GM08714 (cell line): ENCODE measurements around the gene BLMH.
A peak's percentile ranks its signal among the peaks of the same experiment; 100 is the strongest.

ENCODE experiments used
- H3K4me3 ChIP-seq: fragments of 200-500 bp; sonication (Bioruptor generic); 2 replicates; pipeline ENCODE4 v1.5.1; 2014; ENCODE audit warnings: mild to moderate bottlenecking, low read length, inconsistent platforms
- ZNF274 ChIP-seq: IDR thresholded peaks from 2 replicates; pipeline ENCODE4 v1.6.1; 2012; ENCODE audit warnings: mild to moderate bottlenecking, low read depth, low read length

Gene BLMH

DNA sequence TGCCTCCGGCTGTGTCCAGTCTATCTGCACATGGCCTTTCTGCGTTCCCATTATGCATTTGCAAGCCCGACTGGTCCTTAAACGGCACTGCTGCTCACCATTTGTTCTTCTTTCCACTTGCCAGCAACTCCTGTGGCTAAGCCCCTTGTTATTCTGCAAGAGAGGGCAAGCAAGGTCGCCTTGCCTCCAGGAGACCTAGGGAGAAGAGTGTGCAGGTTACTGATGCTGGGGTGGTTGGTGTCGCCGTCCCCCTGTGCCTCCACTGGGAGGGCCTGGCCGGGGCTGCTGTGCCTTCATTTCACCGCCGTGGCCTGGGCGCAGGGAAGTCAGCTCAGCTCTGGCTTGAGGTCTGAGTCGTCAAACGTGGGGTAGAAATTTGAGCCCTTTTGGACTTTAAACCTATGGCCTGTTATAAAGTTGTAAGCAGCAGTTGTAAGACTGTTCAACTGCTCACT is 69.0 kb downstream of the BLMH start:
- TF ChIP-seq ZNF274 = no peak
- H3K4me3 ChIP-seq = no peak overlapping the region

DNA sequence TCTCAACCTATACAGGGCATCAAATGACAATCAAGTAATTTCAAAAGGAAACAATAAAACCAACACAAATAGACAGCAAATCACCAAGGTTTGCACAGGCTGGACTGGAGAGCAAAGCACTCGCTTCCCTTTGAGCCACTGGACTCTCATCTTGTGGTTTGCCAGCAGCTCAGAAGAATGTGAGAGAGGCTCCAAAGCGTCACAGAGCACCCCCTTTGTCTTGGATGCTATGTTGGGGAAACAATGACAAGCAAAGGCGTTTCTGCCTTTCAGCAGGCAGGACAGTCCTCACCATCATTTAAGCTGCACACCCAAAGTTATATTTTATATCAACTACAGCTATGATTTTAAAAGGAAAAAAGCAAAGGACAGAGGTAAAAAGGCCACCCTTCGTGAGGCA is 69.5 kb downstream of the BLMH start:
- TF ChIP-seq ZNF274 = no peak
- H3K4me3 ChIP-seq = no peak overlapping the region

DNA sequence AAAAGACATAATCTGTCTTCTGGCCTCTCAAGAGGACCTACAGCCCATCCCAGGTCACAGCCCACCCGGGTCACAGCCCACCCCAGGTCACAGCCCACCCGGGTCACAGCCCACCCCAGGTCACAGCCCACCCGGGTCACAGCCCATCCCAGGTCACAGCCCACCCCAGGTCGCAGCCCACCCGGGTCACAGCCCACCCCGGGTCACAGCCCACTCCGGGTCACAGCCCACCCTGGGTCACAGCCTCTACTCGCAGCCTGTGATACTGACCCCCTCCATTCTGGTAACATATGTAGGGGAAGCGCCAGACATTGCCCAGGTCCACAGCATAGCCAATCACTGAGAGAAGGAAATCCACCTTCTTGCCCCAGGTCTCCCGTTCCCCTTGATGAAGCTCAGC is 70.4 kb downstream of the BLMH start:
- no peak overlapping the region for H3K4me3 ChIP-seq
- TF ChIP-seq ZNF274 = no peak

DNA sequence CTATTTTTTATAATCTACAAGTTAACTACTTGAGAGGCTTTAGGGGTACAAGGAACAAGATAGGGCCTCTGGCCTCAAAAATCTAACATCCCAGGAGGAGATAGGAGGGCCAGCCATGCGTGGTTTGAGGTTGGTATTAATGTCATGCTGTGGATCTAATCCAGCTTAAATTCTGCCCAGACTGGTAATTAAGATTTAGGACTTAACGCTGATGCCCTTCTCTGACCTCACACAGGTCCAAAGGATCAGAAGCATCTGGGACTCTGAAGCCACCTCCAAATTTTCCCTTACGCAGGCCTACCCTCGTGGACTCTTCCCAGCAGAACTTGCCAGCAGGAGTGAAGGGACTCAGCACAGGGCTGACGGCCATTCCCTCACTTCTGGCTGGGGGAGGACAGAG is 71.3 kb downstream of the BLMH start:
- H3K4me3 ChIP-seq = no peak overlapping the region
- no peak for TF ChIP-seq ZNF274

DNA sequence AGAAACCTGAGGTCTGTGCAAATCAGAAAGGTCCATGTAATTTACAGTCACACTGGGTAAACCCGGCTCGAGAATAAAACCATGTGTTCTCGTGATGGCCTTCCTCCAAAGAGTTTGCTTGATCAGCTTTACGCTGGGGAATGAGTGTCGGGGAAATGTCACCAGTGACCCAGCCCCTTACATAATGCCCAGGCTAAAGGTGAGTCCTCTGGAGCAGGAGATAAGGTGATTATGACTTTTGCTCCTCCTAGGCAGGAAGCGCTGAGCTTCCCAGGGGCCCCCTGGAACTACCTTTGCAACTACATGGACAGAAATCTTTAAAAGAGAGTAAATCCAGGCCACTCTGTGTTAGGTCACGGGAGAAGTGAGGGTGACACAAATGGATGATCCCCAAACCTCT is 71.9 kb downstream of the BLMH start:
- H3K4me3 ChIP-seq = no peak overlapping the region
- no peak for TF ChIP-seq ZNF274

DNA sequence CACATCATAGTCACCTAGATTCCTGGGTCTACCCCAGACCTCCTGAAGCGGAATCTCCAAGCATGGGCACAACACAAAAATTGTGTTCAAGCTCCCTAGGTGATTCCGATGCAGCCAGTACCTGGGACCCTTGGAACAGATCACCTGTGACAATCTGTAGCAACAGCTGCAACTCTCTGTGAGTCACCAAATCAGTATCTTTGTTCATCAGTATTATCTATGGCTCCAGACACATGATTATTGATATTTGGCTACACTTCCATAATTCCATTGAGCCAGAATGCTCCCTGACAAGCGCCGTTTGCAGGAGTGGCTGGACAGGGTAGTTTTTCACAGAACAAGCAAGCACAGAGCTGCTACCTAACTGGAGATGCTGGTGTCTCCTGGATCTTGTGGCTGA is 72.4 kb downstream of the BLMH start:
- TF ChIP-seq ZNF274 = no peak

DNA sequence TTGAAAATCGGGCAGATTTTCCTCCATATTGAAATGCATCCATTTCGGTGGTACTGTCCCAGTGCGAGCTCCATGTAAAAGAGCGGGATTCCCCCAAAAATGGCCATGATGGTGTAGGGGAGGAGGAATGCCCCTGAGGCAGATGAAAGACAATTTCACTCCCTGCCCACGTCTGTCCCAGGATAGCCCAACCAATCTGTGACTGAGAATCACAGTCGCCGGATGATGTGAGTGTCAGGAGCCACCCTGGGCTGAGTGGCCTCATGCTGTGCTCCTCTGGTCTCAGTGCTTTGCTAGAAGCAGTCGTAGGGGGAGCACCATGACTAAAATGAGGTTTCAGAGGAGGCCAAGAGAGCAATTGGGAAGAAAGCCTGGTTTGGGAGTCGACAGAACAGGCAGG is 72.9 kb downstream of the BLMH start:
- no peak overlapping the region for H3K4me3 ChIP-seq

More for the DNA sequence above, 72.4 kb downstream of the BLMH start:
- H3K4me3 ChIP-seq = no peak overlapping the region

DNA sequence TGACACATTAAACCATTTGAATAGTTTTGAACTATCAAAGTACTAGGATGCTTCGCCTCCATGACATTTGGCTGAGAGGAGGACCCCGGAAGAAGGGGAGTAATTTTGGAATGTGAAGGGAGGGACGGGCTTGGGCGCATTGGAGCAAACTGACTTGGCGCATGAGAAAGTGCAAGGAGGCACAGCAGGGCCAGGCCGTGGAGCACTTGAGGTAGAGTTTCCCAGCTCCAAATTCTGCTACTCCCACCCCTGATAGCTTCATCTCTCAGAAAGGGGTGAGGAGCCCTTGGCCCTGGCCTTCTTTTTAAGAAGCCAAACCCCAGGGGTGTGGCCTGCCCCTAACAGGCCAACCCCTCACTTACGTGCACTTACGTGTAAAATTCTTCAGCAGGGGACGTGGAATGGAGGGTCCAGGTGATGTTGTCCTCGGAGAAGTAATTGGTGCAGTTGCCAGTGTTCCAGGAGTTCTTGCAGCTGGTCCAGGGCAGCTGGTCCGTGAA is 73.9 kb downstream of the BLMH start:
- H3K4me3 ChIP-seq = no peak overlapping the region
- TF ChIP-seq ZNF274 = no peak

More for the DNA sequence above, 72.9 kb downstream of the BLMH start:
- TF ChIP-seq ZNF274 = no peak

DNA sequence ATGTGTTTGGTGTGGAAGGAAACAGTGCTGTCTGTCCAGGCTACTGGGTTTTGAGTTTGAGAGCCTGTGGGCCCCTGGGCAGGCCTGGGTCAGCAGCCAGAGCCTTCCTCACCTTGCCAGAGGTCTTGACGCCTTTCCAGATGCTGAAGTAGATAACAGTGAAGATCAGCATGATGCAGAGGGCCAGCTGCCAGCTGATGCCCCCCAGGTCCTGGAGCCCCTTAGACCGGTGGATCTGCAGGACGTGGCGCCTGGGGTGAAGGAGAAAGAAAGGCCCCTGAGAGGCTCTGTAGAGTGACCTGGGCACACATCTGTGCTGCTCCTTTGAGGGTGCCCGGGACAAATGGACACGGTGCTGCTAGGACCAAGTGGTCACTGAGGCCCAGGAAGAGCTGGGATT is 74.7 kb downstream of the BLMH start:
- H3K4me3 ChIP-seq = no peak overlapping the region
- no peak for TF ChIP-seq ZNF274

DNA sequence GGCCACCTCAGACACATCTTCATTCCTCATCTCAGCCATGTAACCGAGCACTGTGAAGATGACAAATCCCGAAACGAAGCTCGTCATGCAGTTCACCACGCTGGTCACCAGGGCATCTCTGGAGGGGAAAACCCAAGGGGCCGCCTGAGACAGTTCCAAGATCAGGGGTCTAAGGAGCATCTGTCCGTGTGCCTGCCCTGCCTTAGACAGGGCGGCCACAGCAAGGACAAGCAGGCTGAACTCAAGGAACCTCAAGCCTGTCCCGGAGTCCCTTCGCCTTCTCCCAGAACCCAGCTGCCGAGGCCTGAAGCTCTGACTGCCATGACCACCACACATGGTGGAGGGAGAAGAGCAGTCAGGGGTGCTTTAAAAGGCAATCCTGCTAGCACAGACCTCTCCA is 79.0 kb downstream of the BLMH start:
- TF ChIP-seq ZNF274 = no peak
- H3K4me3 ChIP-seq = no peak overlapping the region

DNA sequence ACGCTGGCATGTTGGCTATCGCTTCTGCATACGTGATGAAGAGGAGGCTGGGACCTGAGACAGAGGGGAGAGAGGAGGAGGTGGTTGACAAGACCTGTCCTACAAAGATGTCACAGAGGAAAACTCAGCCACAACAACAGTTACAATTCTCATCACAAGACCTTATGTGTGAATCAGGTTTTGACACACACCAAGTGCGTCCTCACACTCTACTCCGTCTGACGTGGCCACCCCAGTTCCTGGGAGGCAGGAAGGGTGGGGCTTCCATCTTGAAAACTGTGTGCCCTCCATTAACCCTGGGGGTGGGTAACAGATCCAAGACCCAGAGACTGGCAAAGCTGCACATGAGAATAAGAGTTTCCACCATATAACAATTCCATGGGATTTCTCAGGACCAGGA is 80.4 kb downstream of the BLMH start:
- H3K4me3 ChIP-seq = no peak overlapping the region
- TF ChIP-seq ZNF274 = no peak

DNA sequence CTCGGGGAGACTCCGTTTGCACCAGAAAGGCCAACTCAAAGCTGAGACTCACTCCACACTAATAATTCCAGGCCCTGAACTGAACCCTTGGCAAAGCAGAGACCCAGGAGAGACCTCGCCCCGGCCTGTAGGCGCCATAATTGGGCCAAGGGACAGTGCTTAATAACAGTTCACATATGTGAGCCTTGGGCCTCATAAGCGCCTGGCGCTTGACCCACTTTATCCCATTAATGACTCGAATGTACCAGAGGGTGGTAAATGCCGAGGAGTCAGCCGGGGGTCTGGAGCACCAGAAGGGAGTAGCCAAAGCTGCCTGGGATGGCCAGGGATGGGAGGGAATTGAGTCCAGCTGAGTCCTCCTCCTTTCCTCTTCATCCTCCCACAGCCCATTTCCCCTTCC is 80.8 kb downstream of the BLMH start:
- no peak overlapping the region for H3K4me3 ChIP-seq
- TF ChIP-seq ZNF274 = no peak

DNA sequence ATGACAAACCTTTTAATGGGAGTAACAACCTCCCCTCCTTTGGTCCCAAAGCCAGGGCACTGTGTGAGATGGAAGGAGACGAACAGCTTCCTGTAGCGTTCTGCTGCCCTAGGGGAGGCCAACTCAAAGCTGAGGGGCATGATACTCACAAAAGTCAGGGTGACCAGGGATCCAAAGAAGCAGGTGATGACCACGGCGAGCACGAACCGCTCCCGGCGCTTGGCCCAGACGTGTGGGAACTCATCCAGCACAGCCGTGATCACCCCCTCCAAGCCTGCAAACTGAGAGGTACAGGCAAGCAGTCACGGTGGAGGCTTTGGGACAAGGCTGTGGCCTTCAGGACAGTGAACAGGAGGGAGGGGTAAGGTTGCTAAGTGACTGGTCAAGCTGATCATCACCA is 81.4 kb downstream of the BLMH start:
- no peak for TF ChIP-seq ZNF274
- H3K4me3 ChIP-seq = no peak overlapping the region

DNA sequence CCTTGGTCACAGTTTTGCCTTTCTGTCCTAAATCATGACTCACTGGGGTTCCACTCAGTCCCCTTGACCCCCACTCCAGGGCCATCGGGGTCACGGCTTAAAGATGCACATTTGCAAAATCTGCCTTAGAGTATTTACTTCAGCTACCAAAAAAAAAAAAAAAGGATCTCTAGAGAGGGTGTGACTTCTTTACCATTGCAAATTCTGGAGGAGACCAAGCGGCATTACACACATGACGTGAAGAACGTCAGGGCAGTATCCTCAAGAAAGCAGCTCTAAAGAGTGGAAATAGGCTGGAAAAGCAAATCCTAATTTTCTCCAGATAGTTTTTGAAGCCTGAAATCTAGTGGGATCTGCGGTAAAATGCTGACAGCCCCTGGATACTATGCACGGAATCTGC is 81.8 kb downstream of the BLMH start:
- no peak overlapping the region for H3K4me3 ChIP-seq
- TF ChIP-seq ZNF274 = no peak

DNA sequence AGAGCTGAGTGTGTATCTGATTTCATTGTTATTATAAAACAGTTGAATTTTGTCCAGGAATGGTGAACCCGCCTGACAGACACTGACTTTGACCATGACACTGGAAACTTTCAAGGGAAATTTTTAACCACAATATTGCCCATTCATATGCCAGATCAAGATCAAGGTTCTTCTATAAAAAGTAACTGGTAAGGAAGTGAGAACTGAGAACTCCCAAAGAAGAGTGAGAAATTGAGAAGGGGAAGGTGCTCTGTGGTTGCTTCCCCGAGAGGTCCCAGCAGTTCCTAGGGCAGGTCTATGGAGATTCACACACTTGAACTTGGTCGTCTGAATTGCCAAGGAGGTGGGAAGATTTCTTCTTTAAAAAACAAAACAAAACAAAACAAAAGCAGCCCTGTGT is 83.5 kb downstream of the BLMH start:
- H3K4me3 ChIP-seq = peak overlapping the region; percentile 27; the same call in 1 of the 2 replicates
- no peak for TF ChIP-seq ZNF274

DNA sequence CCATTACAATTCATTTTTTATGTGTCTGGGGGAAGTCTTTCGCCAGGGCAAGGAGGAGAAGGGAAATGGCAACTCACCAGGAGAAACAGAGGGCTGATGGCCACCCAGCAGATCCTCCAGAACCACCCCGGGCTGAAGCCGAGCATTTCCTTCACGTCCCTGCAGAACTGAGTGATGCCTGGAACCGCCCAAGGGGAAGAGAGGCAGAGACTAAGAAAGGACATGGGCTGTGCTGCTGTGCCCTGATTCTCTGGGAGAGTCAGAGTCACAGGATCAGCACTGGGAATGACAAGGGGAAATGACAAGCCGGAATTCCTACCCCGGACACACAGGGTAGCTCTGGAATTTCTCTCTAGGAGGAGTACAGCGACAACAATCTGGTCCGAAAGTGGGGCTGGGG is 84.1 kb downstream of the BLMH start:
- no peak for TF ChIP-seq ZNF274
- H3K4me3 ChIP-seq = peak overlapping the region; percentile 27; the same call in 1 of the 2 replicates
